ENCODE measurements around the gene NCKIPSD. TPM values are rescaled to one million over a fixed set of nuclear protein-coding genes. Genes with fewer than 3 reads are reported as not detected.

The NCKIPSD gene
- total and polyA plus RNA-seq, 2 donors (not counting 3 experiments of a cell fraction or from before 2014, with no cell fraction given): 12.8 to 19.1 TPM

- Histone ChIP-seq H4K20me1 (replicated peaks; ENCODE audit: control insufficient read depth, extremely low read depth, insufficient read depth, low read length) (peaks cover 15% of the 10 kb centered on the region), H3K9ac (replicated peaks; ENCODE audit: extremely low read depth, insufficient read depth, low read length) (no peak overlapping the region)
- CTCF ChIA-PET: interaction anchor here (0.8 kb wide), 1 partner anchor 11 kb away, joined by 3 read pairs; no protein-coding TSS in a partner anchor
These were observed 23.3 kb upstream of the NCKIPSD start for GRCh38 chr3:48709051-48709461.

DNA sequence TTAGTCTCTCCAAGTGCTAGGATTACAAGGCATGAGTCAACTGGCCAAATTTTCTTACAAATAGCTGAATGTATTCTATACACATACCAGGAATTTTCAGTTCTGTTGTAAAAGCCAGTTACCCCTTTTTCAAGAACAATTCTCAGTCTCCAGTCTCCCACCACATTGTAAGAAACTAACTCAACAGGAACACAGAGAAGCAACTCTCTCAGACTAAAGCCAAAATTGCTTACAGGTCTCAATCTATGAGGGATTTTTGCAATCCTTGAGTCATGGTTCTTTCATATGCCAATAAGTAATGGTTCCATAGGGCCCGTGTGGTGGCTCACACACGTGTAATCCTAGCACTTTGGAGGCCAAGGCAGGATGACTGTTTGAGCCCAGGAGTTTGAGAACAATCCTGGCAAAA lies 22.8 kb upstream of the NCKIPSD start:
- FAIRE-seq (no peak), DNase-seq (ENCODE audit: low read depth, low spot score) (no peak)
- Histone ChIP-seq H3K4me1 (ENCODE audit: control insufficient read depth, extremely low read depth, insufficient read depth, low read length) (peaks cover 3% of the 10 kb centered on the region), H3K27ac (ENCODE audit: insufficient read depth, low read depth, low read length) (no peak overlapping the region), H3K9me3 (replicated peaks; ENCODE audit: control insufficient read depth, insufficient read depth, low read length) (no peaks in the 10 kb centered on the region), H3K9me1 (replicated peaks; ENCODE audit: control insufficient read depth, extremely low read depth, insufficient read depth, low read length) (no peaks in the 10 kb centered on the region), H3K9ac (replicated peaks; ENCODE audit: extremely low read depth, insufficient read depth, low read length) (no peak overlapping the region), H4K20me1 (replicated peaks; ENCODE audit: control insufficient read depth, extremely low read depth, insufficient read depth, low read length) (peaks cover 15% of the 10 kb centered on the region), H3K27me3 (ENCODE audit: control insufficient read depth in 2 of 2, insufficient read depth in 2 of 2, low read length in 2 of 2) (no peaks in the 10 kb centered on the region), H3K36me3 (ENCODE audit: control insufficient read depth in 2 of 2, extremely low read depth in 1 of 2, insufficient read depth in 2 of 2, low read length in 2 of 2) (peaks cover 7 to 21% of the 10 kb centered on the region in 2 experiments), H3K4me3 (replicated peaks in 1 of 3; ENCODE audit: insufficient read depth in 1 of 3, low read depth in 1 of 3, low read length in 3 of 3) (no peak overlapping the region), H3K4me2 (ENCODE audit: insufficient read depth, low read length) (no peak overlapping the region), H3K79me2 (ENCODE audit: control insufficient read depth, insufficient read depth, low read length) (peaks cover 91% of the 10 kb centered on the region), H2AFZ (ENCODE audit: low read depth, low read length) (no peak overlapping the region)
- BruUV-seq (replicated peaks): no TSS peak
- TF ChIP-seq JUN (IDR thresholded peaks at IDR 0.05; ENCODE audit: borderline replicate concordance, insufficient read depth, insufficient read length, low read depth) (no peak), MYC (IDR thresholded peaks at IDR 0.05; ENCODE audit: low read depth, low read length) (no peak), FOS (IDR thresholded peaks at IDR 0.05; ENCODE audit: borderline replicate concordance, insufficient read depth, low read length) (no peak), EZH2 (IDR thresholded peaks at IDR 0.05; ENCODE audit: borderline replicate concordance, low read depth, low read length, severe bottlenecking) (no peak)
- CTCF ChIA-PET: interaction anchor here (0.8 kb wide), 1 partner anchor 10 kb away, joined by 3 read pairs; no protein-coding TSS in a partner anchor
- intact Hi-C loops (cut with micrococcal nuclease): no loop called here
- POLR2A ChIA-PET: interaction anchor here (0.5 kb wide), 1 partner anchor 48 kb away, joined by 3 read pairs; no protein-coding TSS in a partner anchor
- dilution Hi-C loops (cut with MboI; ENCODE audit: extremely low pct_ligation_motif_present, low sequenced_read_pairs): no loop called here

More at GRCh38 chr3:48709051-48709461, 23.3 kb upstream of the NCKIPSD start:
- TF ChIP-seq MYC (IDR thresholded peaks at IDR 0.05; ENCODE audit: low read depth, low read length) (no peak), JUN (IDR thresholded peaks at IDR 0.05; ENCODE audit: borderline replicate concordance, insufficient read depth, insufficient read length, low read depth) (no peak)
- POLR2A ChIA-PET: no interaction called here
- H3K79me2 ChIP-seq (ENCODE audit: control insufficient read depth, insufficient read depth, low read length): peaks cover 93% of the 10 kb centered on the region
- peaks cover 1% of the 10 kb centered on the region for H3K4me1 ChIP-seq (ENCODE audit: control insufficient read depth, extremely low read depth, insufficient read depth, low read length)
- no peak overlapping the region for H3K27ac ChIP-seq (ENCODE audit: insufficient read depth, low read depth, low read length)
- H3K36me3 ChIP-seq (ENCODE audit: control insufficient read depth in 2 of 2, extremely low read depth in 1 of 2, insufficient read depth in 2 of 2, low read length in 2 of 2): peaks cover 7 to 21% of the 10 kb centered on the region in 2 experiments
- no TSS peak for BruUV-seq (replicated peaks)
- peak; percentile 40 for FAIRE-seq
- dilution Hi-C loops (cut with MboI; ENCODE audit: extremely low pct_ligation_motif_present, low sequenced_read_pairs): no loop called here
- no peaks in the 10 kb centered on the region for H3K9me1 ChIP-seq (replicated peaks; ENCODE audit: control insufficient read depth, extremely low read depth, insufficient read depth, low read length)
- H3K9me3 ChIP-seq (replicated peaks; ENCODE audit: control insufficient read depth, insufficient read depth, low read length): no peaks in the 10 kb centered on the region
- no peak overlapping the region for H3K4me3 ChIP-seq (replicated peaks in 1 of 3; ENCODE audit: insufficient read depth in 1 of 3, low read depth in 1 of 3, low read length in 3 of 3)
- H2AFZ ChIP-seq (ENCODE audit: low read depth, low read length): no peak overlapping the region
- DNase-seq (ENCODE audit: low read depth, low spot score): no peak
- H3K27me3 ChIP-seq (ENCODE audit: control insufficient read depth in 2 of 2, insufficient read depth in 2 of 2, low read length in 2 of 2): no peaks in the 10 kb centered on the region
- H3K4me2 ChIP-seq (ENCODE audit: insufficient read depth, low read length): no peak overlapping the region
- intact Hi-C loops (cut with micrococcal nuclease): no loop called here

Measured in endothelial cell of umbilical vein (primary cell).